Measurements from ENCODE around the gene AJM1. TPM values are rescaled to one million over a fixed set of nuclear protein-coding genes. Genes with fewer than 3 reads are reported as not detected.

AJM1 gene
- total RNA-seq, 2 experiments from 2014 or later, result 2.4 to 5.1 TPM

- no TSS peak for BruUV-seq (replicated peaks)
- CTCF ChIA-PET (ENCODE audit: unreplicated experiment), result no interaction called here
- no peak for DNase-seq (ENCODE audit: low spot score)
Measured at GRCh38 chr9:136858844-136859757, 16.8 kb downstream of the AJM1 start.

DNA sequence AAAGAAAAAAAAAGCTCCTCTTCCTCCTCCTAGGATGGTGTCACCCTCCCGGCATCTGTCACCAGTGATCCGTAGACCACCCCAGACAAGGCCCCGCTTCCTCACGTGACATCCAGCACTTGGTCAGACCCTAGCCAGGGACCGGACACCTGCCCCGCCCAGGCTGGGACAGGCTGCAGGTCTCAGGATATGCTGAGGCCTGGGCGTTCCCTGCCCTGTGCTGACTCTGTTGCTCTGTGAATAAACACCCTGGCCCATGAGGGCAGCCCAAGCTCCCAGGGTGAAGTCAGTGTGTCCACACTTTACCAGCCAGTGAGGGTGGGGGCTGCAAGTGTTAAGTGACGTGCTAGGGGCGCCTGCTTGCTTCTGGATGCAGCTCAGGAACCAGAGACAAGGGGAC, 18.3 kb downstream of the AJM1 start:
- ChIA-PET POLR2A (no interaction called here), CTCF (ENCODE audit: unreplicated experiment) (no interaction called here)
- H3K9me3 ChIP-seq (ENCODE audit: low read length), result no peaks in the 10 kb centered on the region
- no peak overlapping the region for H3K4me2 ChIP-seq (ENCODE audit: low read length)
- peaks cover 12% of the 10 kb centered on the region for H3K79me2 ChIP-seq (ENCODE audit: insufficient read depth, low read depth, low read length)
- H2AFZ ChIP-seq (ENCODE audit: low read length), result no peak overlapping the region
- intact Hi-C loops (cut with micrococcal nuclease; ENCODE audit: unreplicated experiment), result no loop called here
- no peak for DNase-seq (ENCODE audit: low spot score)
- no peak for TF ChIP-seq CTCF (conservative IDR thresholded peaks at IDR 0.05; ENCODE audit: low read length)
- TF ChIP-seq EZH2phosphoT487 (IDR thresholded peaks at IDR 0.05; ENCODE audit: borderline replicate concordance, low read depth, low read length), result no peak
- H3K4me1 ChIP-seq (ENCODE audit: insufficient read depth, low read length, poor library complexity, severe bottlenecking), result peaks cover 8% of the 10 kb centered on the region
- H3K4me3 ChIP-seq (ENCODE audit: low read depth, low read length, poor library complexity, severe bottlenecking), result no peak overlapping the region
- H4K20me1 ChIP-seq (ENCODE audit: insufficient read depth, low read length), result no peaks in the 10 kb centered on the region
- H3K36me3 ChIP-seq (ENCODE audit: insufficient read depth, low read length), result peaks cover 30% of the 10 kb centered on the region
- no peak overlapping the region for H3K27ac ChIP-seq (ENCODE audit: low read depth, low read length, poor library complexity, severe bottlenecking)
- no peaks in the 10 kb centered on the region for H3K9me2 ChIP-seq (ENCODE audit: insufficient read depth, low read length)
- BruUV-seq (replicated peaks), result no TSS peak

More at GRCh38 chr9:136858844-136859757, 16.8 kb downstream of the AJM1 start:
- H3K4me3 ChIP-seq (ENCODE audit: low read depth, low read length, poor library complexity, severe bottlenecking), result no peak overlapping the region
- H3K4me1 ChIP-seq (ENCODE audit: insufficient read depth, low read length, poor library complexity, severe bottlenecking), result no peaks in the 10 kb centered on the region
- TF ChIP-seq CTCF (conservative IDR thresholded peaks at IDR 0.05; ENCODE audit: low read length) (no peak), EZH2phosphoT487 (IDR thresholded peaks at IDR 0.05; ENCODE audit: borderline replicate concordance, low read depth, low read length) (no peak)
- no peaks in the 10 kb centered on the region for H4K20me1 ChIP-seq (ENCODE audit: insufficient read depth, low read length)
- POLR2A ChIA-PET, result no interaction called here
- intact Hi-C loops (cut with micrococcal nuclease; ENCODE audit: unreplicated experiment), result no loop called here
- peaks cover 28% of the 10 kb centered on the region for H3K36me3 ChIP-seq (ENCODE audit: insufficient read depth, low read length)
- H3K9me3 ChIP-seq (ENCODE audit: low read length), result no peaks in the 10 kb centered on the region
- H3K4me2 ChIP-seq (ENCODE audit: low read length), result no peak overlapping the region
- no peaks in the 10 kb centered on the region for H3K9me2 ChIP-seq (ENCODE audit: insufficient read depth, low read length)
- H2AFZ ChIP-seq (ENCODE audit: low read length), result no peak overlapping the region
- no peaks in the 10 kb centered on the region for H3K79me2 ChIP-seq (ENCODE audit: insufficient read depth, low read depth, low read length)
- no peak overlapping the region for H3K27ac ChIP-seq (ENCODE audit: low read depth, low read length, poor library complexity, severe bottlenecking)

Data from OCI-LY7 (cell line).